ENCODE measurements around the gene ICE2. TPM values are rescaled to one million over a fixed set of nuclear protein-coding genes. Genes with fewer than 3 reads are reported as not detected.

Gene ICE2, protein sequence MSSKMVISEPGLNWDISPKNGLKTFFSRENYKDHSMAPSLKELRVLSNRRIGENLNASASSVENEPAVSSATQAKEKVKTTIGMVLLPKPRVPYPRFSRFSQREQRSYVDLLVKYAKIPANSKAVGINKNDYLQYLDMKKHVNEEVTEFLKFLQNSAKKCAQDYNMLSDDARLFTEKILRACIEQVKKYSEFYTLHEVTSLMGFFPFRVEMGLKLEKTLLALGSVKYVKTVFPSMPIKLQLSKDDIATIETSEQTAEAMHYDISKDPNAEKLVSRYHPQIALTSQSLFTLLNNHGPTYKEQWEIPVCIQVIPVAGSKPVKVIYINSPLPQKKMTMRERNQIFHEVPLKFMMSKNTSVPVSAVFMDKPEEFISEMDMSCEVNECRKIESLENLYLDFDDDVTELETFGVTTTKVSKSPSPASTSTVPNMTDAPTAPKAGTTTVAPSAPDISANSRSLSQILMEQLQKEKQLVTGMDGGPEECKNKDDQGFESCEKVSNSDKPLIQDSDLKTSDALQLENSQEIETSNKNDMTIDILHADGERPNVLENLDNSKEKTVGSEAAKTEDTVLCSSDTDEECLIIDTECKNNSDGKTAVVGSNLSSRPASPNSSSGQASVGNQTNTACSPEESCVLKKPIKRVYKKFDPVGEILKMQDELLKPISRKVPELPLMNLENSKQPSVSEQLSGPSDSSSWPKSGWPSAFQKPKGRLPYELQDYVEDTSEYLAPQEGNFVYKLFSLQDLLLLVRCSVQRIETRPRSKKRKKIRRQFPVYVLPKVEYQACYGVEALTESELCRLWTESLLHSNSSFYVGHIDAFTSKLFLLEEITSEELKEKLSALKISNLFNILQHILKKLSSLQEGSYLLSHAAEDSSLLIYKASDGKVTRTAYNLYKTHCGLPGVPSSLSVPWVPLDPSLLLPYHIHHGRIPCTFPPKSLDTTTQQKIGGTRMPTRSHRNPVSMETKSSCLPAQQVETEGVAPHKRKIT
- total RNA-seq (2022; extraction: Qiagen RNA extraction; ENCODE audit: low read depth): 33.0 to 38.4 TPM (median 33.6 TPM) in 5 replicates

DNA sequence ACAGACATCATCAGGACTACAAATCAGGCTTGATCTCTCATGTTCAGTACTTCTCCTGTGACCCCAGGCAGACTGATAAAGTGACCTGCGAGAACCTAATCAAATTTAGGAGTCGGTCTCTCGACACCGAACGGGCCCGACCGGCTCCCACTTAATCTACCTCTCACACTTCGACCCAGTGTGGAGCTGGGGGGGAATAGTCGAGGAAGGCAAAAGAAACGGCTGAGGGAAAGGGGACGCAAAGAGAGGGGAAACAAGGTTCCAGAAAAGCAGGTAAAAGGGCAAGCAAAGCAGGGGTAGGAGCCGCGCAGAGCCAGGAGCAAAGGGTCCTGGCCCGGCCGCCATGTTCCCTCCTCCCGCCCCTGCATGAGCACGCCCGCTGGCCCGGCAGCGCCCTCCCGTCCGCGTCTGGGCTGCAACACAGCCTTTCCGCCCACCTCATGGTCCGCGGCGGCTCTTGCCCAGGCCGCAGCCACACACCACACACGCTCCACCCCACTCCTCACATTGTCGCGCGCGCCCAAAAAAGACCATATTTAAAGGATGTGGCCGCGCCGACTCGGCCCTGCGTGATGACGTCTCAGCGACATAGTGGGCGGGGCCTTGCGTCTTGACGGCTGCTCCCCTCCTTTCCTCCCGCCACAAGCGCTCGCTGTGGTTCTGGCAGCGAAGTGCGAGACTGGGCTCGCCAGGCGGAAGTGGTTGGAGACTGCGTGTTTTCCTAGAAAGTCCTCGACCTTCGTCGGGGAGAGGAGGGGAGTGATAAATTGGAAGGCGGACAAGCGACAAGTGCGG, at the start of gene ICE2:
Gene ICE2, minus strand, starts transcription at position 577 of the 795 bp plus-strand sequence. CDS start 1,165 bp downstream, outside the sequence.

DNA sequence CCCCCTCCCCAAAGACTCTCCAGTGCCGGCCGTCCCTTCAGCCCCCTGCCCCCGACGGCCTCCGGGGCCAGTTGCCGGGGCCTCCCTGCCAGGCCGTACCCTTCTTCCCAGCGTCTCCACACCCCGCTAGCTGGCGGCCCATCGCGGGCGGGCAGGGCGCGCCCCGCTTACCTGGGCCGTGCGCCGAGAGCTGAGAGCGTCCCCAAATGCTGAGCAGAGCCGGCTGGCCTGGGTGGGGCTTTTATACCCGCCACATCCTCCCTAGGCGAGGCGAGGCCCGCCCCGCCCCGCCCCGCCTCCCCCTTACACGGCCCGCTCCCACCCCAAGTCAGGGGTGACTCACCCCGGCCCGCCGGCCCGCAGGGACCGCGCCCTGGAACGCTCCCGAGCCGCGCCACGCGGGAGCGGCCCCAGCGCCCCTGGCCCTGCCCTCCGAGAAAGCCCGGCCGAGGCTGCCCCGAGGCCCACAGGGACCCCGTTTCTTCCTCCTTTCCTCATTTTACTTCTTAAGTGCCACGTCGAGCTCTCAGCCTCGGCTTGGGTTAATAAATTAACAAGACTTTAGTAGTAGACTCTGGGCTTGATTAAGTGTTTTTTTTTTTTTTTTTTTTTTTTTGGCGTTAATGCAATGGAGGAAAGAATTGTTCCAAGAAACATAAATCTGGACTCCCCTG, 81.0 kb downstream of the ICE2 start, which contains the start of gene ANXA2:
Gene ANXA2, minus strand, starts transcription at position 215 of the 674 bp plus-strand sequence. CDS start 11,911 bp downstream, outside the sequence.

Other genes with a start within 250 kb of the ICE2 start
- gene ANXA2, start 81.2 kb downstream of the ICE2 start, total RNA-seq (2022; extraction: Qiagen RNA extraction; ENCODE audit: low read depth): 4,904 to 5,979 TPM (median 5,020 TPM) in 5 replicates

Measured in A549 treated with ZK216348 at 1 μM for 4 hours (cell line).